HuH-7.5 (cell line): ENCODE results near the gene EVL.

Experiments used
- DNase-seq: peaks from one replicate; pipeline ENCODE4 v3.0.0; 2011; ENCODE audit warnings: low spot score

EVL gene

GRCh38 chr14:100067481-100067880 lies 2.3 kb downstream of the EVL start:
- no peak for DNase-seq

- DNase-seq, result no peak
Measured at GRCh38 chr14:100067971-100068959, 3.0 kb downstream of the EVL start.

- DNase-seq, result no peak
Measured at GRCh38 chr14:100069161-100069800, 4.1 kb downstream of the EVL start.

- no peak for DNase-seq
Measured at GRCh38 chr14:100070310-100070709, 5.1 kb downstream of the EVL start.

- DNase-seq, result no peak
Measured at GRCh38 chr14:100071545-100071944, 6.3 kb downstream of the EVL start.

GRCh38 chr14:100072783-100073346 lies 7.6 kb downstream of the EVL start:
- no peak for DNase-seq

- DNase-seq, result no peak
Measured at GRCh38 chr14:100073576-100074430, 8.6 kb downstream of the EVL start.

GRCh38 chr14:100074431-100075100 lies 9.3 kb downstream of the EVL start:
- DNase-seq, result no peak

- DNase-seq, result no peak
Measured at GRCh38 chr14:100075681-100076080, 10.5 kb downstream of the EVL start.

- DNase-seq, result no peak
Measured at GRCh38 chr14:100076133-100076532, 10.9 kb downstream of the EVL start.

GRCh38 chr14:100076606-100077005 lies 11.4 kb downstream of the EVL start:
- DNase-seq, result no peak

GRCh38 chr14:100077441-100077840 lies 12.2 kb downstream of the EVL start:
- no peak for DNase-seq

- DNase-seq, result no peak
Measured at GRCh38 chr14:100078216-100078803, 13.1 kb downstream of the EVL start.

GRCh38 chr14:100078997-100079725 lies 13.9 kb downstream of the EVL start:
- no peak for DNase-seq

- no peak for DNase-seq
Measured at GRCh38 chr14:100079726-100080005, 14.4 kb downstream of the EVL start.

- no peak for DNase-seq
Measured at GRCh38 chr14:100080206-100080605, 15.0 kb downstream of the EVL start.

GRCh38 chr14:100081997-100082625 lies 16.9 kb downstream of the EVL start:
- DNase-seq, result no peak

- DNase-seq, result no peak
Measured at GRCh38 chr14:100082723-100083122, 17.5 kb downstream of the EVL start.

GRCh38 chr14:100083706-100084105 lies 18.5 kb downstream of the EVL start:
- DNase-seq, result no peak

GRCh38 chr14:100084591-100084990 lies 19.4 kb downstream of the EVL start:
- DNase-seq, result no peak
